ENCODE results near the gene COX7B2.

The COX7B2 gene

DNA sequence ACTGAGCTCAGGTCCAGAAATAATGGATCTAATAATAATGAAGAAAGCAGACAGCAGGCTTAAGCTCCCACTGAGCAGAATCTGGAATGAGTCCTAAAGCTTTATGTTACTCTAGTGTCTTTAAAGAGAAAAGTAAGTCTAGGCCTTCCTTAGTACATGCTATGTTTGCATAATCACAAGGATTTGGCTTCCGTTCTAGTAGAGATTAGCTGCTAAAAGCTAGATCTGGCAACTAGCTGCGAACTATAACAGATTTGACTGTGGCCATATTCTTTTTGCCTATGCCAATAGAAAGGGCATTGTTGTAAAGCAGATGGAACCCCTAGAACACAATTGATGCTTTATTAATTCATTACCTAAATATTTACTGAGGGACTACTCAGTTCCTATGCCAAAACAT is 19.0 kb downstream of the COX7B2 start:
- no peak for DNase-seq

DNA sequence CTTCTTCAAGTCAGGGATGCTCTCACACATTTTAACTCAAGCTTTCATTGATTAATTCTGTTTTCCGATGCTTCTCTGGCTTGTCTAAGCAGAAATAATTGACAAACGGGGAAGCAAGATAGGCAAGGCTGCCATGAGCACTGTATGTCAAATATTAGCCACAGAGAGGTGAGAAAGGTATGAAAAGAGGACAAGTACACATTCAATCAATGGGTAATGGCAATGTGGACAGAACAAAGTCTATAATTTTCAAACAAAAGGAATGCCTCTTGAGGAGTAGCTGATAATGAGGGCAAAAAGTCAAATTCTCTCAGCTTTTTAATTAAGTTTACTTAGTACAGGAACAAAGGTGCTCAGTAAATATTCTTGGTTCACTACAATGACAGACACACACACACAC is 19.6 kb downstream of the COX7B2 start:
- no peak for DNase-seq

DNA sequence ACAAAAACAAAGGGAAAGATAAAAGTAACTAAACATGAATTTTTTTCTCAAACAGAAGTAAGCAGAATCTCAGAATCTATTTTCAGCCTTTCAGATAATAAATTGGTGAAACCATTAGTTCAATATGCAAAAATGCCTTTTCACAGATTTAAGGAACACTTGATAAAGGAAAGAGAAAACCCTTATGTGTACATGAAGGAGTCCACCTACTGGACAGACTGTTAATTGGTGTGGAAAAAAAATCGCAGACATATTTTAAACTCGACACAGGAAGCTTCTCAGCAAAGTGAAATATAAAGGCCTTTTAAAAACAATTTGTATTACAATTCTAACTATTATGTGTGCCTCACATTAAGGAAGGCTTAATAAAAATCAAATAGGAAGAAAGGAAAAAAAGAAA is 22.3 kb downstream of the COX7B2 start:
- no peak for DNase-seq

DNA sequence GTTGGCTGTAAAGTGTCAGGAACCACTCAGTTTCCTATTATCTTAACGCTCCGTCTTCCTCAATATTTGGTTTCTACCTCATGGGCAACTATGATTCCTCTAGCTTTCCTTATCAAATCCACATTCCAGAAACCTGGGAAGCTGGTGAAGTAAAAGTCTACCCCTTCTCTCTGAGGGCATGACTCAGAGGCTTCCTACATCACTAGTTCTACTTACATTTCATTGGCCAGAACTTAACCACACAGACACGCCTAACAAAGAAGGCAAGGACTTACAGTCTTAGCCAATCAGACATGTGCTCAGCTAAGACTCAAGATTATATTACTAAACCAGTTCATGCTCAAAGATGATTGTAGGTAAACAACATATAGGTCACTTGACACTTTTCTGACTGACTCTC is 30.4 kb downstream of the COX7B2 start:
- no peak for DNase-seq

DNA sequence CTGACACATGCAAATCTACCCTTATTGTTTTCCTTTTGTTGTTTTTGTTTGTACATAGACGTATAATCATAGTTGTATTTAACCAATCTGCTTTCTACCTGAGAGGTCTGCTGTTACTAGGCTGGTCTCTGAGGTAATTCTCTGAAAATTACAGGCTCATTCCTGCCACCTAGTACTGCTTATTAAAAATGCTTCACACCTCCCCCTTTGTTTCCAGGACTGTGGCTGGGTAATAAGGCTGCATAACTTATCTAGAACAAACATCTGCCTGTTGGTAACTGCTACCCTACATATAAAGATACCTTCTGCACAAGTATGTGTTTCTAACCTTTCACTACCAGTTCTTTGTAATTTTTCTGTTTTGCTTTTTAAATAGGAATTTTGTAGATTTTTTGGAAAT is 34.2 kb downstream of the COX7B2 start:
- no peak for DNase-seq

DNA sequence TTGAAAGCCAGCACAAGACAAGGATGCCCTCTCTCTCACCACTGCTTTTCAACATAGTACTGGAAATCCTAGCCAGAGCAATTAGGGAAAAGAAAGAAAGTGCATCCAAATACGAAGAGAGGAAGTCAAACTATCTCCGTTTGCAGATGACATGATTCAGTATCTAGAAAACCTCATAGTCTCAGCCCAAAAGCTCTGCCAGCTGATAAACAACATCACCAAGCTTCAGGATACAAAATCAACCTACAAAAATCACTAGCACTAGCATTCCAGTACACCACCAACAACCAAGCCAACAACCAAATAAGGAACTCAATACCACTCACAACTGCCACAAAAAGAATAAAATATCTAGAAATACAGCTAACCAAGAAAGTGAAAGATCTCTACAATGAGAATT is 38.6 kb downstream of the COX7B2 start:
- DNase-seq = no peak

DNA sequence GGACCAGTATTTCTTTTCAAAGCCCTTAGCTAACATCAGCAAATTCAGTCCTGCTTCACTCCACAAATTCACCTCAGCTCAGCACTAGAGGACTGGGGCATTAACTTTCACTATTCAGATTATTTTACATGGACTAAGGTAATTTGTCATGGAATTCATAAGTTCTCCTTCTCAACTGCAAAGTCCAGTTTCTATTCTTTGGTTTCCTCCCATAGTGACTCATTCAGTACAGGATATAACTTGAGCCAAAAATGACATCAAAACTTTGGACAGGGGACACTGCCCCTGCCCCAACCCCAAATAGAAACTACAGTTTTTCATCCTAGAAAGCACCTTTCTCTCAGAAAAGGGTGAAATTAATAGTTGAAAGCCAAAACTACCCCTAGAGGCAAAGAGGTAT is 52.7 kb downstream of the COX7B2 start:
- no peak for DNase-seq

DNA sequence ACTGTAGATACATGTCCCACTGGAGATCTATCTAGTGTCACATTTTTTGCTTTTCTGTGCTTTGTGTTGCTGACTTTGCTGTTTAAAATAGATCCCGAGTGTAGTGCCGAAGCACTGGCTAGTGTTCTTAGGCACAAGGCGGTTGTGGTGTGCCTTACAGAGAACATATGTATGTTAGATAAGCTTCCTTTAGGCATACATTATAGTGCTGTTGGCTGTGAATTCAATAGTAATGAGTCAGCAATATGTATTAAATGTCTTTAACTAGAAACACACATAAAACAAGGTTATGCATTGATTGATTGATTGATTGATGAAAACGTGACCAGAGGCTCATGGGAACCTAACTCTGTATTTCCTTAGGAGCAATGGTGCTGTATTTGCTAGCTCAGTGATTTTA is 56.2 kb downstream of the COX7B2 start:
- no peak for DNase-seq

DNA sequence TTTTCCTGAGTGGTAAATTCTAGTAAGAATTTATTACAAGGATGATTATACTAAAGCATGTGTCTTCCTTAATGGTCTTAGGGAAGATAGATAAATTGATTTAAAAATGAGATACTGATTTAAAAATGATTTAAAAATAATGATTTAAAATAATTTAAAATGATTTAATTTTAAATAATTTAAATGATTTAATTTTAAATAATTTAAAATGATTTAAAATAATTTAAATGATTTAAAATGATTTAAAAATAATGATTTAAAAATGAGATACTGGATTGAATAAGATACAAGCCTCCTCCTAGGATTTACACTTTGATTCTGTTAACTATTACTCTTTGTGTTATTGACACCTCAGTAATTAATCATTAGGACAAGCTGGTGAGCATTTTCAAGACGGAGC is 59.0 kb downstream of the COX7B2 start:
- DNase-seq = no peak

DNA sequence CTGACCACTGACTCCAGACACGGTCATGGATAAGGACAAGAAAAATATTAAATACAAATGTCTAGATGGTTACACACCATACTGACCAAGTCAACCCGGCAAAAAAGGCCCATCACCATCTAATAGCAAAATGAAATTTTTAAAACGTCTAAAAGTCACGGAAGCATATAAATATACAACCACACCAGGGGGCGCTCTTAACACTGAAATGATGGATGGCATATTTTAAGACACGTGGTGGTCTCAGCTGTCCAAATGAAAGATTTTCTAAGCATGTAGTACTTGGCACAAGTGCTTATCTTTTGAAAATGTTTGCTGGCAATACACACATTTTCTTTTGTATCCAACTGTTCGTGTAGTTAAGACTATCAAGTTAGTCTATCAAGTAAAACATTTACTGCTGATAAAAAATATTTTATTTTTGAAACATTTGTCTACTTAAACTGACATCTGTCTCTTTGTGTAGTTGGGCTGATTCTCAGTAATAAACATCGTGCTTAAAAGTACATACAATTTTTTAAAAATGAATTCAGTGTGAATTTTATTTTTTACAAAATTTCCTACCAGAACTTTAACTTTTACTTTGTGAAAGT is 64.6 kb downstream of the COX7B2 start:
- peak in 27 of 58 donors; percentile 2 to 70 (median 11) for DNase-seq

DNA sequence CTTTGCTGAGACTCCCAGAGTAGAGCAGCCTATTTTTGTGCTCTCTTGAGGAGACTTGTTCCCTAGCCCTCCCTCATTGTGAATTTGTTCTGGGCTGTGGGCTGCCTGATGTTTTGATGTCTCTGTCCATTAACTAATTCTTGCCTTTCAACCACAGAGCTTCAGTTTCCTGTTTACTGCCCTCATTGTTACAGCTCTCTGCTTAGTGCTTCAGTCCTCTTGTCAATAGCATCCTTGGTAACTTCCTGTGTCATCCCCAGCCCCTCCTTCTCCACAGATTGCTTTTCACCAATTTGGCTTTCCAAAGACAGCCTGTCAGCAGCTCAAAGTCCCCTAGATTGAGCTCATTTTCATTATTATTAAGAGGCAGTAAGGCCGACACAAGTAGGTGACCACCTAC is 69.9 kb downstream of the COX7B2 start:
- DNase-seq = peak in 12 of 58 donors; percentile 1 to 38 (median 6)

DNA sequence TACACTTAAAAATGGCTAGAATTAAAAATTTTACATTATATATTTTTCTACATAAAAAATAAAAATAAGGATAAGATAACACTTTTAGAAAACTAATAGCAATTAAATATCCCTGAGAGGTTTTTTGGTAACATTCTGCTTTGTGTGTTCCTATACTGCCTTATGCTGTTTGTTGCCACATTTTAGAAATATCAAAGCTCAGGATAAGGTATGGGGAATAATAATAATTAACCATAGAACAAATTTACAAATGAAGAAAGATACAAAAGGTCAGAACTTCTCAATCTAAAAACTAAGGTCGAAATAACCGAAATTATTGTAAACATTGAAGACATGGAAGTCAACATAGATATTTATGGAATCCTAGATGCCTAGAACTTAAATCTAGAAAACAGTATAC is 71.4 kb downstream of the COX7B2 start:
- DNase-seq = no peak

DNA sequence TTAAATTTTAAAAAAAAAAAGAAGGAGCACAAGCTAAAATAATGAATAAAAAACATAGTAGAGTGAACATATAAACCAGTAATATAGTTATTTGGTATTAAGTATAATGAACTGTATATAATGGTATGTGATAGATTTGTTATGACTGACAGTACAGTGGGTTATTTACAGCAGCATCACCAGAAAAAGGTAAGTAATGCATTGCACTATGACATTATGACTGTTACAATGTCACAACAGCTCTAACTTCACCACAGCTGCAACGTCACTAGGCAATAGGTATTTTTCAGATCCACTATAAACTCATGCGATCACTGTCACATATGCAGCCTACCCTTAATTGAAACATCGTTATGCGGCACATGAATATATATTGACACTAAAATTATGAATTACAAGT is 72.5 kb downstream of the COX7B2 start:
- no peak for DNase-seq

DNA sequence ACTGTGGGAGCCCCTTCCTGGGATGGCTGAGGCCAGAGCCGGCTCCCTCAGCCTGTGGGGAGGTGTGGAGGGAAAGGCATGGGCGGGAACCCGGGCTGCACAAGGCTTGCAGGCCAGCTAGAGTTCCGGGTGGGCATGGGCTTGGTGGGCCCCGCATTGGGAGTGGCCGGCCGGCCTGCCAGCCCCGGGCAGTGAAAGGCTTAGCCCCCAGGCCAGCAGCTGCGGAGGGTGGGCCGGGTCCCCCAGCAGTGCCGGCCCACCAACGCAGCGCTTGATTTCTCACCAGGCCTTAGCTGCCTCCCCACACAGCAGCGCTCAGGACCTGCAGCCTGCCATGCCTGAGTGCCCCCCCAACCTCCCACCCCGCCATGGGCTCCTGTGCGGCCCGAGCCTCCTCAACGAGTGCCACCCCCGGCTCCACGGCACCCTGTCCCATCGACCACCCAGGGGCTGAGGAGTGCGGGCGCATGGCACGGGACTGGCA is 78.0 kb downstream of the COX7B2 start:
- no peak for DNase-seq

DNA sequence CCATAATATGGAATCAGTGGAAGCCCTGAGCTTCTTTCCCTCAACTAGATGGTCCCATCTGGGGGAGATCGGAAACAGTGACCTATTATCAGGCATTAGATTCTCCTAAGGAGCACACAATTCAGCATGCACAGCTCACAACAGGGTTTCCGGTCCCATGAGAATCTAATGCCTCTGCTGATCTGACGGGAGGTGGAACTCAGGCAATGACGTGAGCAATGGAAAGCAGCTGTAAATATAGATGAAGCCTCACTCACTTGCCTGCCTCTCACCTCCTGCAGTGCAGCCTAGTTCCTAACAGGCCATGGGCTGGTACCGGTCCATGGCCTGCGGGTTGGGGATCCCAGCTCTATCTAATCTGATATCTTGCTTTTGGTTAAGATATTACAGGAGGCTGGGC is 88.9 kb downstream of the COX7B2 start:
- DNase-seq = no peak

DNA sequence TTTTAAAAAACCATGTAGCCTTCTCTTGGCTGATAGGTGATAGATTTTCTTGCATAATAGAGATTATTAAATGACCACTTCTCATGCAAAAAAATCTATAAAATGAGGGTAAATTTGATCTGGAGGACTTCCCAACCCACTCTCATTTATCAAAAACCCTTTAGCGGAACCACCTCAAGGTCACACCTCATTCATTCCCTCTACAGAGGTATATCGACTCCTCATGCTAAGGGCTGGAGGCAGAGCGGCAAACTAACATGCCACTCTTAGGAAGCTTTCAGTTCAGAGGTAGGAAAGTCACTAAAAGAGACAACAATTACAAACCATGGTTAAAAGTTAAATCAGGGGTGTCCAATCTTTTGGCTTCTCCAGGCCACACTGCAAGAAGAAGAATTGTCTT is 90.0 kb downstream of the COX7B2 start:
- no peak for DNase-seq

DNA sequence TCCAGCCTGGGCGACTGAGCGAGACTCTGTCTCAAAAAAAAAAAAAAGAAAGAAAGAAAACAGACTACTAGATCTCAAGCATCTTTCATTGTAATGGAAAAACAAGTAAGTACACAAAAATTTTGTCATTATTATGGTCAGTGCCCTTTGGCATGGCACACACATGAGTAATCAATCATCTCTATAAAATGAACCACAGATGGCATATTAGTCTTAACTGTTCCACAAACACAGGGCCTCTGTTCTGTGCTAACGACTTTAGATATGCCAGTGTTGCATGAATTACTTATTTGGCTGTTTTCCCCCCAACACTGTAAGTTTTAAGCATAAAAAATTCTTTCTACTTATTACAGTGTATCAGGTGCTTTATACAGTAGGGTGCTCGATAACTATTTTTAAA is 90.4 kb downstream of the COX7B2 start:
- DNase-seq = no peak

DNA sequence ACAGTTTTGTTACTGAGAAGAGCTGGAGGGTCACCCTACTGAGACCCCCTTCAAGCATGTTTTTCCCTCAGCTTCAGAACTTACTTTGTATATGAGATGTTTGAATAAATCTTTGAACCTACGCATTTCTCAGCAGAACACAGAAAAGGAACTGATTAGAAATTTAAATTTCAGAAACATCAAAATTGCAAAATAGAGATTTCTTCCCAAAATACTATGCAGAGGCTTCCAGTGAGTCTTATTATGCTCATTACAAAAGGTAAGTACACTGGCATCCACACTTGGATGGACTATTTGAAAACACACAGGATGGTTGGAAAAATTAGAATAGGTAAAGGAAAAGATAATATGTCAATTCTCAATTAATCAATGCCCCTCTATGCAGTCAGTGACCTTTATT is 91.2 kb downstream of the COX7B2 start:
- no peak for DNase-seq

DNA sequence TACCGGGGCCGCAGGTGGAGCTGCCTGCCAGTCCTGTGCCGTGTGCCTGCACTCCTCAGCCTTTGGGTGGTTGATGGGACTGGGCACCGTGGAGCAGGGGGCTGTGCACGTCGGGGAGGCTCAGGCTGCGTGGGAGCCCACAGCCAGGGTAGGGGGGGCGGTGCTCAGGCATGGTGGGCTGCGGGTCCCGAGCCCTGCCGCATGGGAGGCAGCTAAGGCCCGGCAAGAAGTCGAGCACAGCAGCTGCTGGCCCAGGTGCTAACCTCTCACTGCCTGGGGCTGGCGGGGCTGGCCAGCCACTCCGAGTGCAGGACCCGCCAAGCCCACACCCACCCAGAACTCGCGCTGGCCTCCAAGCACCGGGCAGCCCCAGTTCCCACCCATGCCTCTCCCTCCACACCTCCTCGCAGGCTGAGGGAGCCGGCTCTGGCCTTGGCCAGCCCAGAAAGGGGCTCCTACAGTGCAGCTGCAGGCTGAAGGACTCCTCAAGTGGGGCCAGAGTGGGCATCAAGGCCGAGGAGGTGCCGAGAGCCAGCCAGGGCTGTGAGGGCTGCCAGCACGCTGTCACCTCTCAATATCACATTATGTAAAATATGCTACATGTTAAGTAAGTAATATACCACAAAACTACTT is 104.1 kb downstream of the COX7B2 start:
- DNase-seq = no peak

DNA sequence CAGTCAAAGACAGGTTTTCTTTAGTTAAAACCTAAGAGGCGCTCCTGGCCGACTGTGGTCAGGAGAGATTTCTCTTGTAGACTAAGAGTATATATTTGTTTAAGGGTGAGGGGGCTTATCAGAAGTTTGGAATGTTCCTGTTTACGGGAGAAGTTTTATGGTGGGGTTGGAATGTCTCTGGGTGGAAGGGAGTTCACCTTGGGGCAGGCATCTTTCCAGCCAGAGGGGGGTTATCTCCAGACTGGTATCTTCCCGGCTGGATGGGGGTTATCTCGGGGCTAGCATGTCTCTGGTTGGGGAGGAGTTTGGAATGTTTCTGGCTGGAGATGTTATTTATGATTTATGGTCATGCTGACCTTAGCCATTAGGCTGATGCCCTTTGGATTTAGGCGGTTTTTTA is 116.0 kb downstream of the COX7B2 start:
- no peak for DNase-seq

DNA sequence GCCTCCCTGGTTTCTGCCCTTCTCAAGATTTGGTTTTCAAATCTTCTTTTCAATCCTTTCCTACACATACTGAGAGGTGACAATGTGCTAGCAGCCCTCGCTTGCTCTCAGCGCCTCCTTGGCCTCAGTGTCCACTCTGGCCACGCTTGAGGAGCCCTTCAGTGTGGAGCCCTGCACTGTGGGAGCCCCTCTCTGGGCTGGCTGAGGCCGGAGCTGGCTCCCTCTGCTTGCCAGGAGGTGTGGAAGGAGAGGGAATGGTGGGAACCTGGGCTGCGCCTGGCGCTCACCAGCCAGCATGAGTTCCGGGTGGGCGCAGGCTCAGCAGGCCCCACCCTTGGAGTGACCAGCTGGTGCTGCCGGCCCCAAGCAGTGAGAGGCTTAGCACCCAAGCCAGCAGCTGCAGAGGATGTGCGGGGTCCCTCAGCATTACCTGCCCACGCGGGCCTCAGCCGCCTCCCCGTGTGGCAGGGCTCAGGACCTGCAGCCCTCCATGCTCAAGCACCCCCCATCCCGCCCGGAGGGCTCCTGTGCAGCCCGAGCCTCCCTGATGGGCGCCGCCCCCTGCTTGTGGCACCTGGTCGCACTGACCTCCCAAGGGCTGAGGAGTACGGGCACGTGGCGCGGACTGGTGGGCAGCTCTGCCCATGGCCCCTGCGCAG is 127.5 kb downstream of the COX7B2 start:
- no peak for DNase-seq

DNA sequence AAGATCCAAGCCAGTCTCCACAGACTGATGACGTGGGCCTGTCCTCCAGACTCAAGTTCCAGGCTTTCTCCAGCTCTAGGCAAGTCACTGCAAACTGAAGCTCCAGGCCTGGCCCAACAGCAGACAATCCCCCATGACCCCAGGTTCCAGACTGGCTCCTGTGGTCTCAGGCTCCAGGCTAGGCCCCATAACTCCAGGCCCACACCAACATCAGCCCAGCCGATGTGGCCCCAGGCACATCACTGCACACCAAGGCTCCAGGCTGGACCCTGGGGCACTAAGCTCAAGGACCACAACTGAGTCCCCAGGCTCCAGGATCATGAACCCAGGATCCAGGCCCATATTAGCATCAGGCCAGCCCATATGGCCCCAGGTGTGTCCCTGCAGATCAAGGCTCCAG is 143.6 kb downstream of the COX7B2 start:
- DNase-seq = no peak

DNA sequence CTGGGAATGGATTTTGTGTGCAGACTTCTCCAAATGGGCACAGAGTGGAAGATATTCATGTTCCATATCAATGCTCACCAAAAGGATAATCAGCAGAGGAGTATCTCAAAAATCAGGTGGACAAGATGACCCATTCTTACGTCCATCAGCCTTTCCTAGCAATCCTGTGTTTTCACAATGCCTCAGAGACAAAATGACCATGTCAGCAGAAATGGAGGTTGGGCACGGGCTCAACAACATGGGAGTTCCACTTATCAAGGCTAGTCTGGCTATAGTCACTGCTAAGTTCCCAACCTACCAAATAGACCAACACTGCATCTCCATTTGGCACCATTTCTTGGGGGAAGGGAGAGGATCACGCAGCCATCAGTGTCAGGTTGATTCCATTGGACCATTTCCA is 179.0 kb downstream of the COX7B2 start:
- no peak for DNase-seq

Data from anterior cingulate cortex (tissue), 58 donors.